ENCODE data around the gene CNGA1. TPM values are rescaled to one million over a fixed set of nuclear protein-coding genes. Genes with fewer than 3 reads are reported as not detected.

CNGA1 gene
- total and polyA plus RNA-seq, 4 donors: 3.9 to 41.3 (median 17.1) TPM

DNA sequence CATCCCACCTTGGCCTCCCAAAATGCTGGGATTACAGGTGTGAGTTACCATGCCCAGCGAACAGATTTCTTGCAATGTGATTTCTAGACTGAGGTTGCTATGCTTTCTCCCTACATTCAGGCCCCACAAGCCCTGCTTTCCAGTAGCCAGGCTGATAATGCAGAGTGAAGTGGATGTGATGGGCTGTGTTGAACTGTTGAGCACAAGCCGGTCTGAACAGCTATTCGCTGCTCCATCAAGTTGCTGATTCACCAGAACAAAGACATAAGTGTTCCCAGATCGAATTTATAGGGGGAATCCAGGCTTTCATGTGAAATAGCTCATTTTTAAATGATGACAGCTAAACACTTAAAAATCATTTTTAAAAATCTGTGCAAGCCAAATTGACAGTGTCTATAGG, 8.0 kb upstream of the CNGA1 start:
- peaks cover 0 to 3% (median 0%) of the 10 kb centered on the region in 4 donors for H3K4me1 ChIP-seq (ENCODE audit: control insufficient read depth in 4 of 4, insufficient read depth in 4 of 4, low read length in 3 of 4)
- H3K36me3 ChIP-seq (ENCODE audit: control insufficient read depth in 4 of 4, insufficient read depth in 3 of 4, low read depth in 1 of 4, low read length in 3 of 4): peaks cover 0 to 18% (median 9%) of the 10 kb centered on the region in 4 donors
- TF ChIP-seq GABPA (IDR thresholded peaks at IDR 0.05 in 1 of 2, conservative IDR thresholded peaks at IDR 0.05 in 1 of 2) (no peak), HNF4A (conservative IDR thresholded peaks at IDR 0.05) (no peak), EGR1 (IDR thresholded peaks at IDR 0.05; ENCODE audit: low read depth in 2 of 2) (no peak), JUND (IDR thresholded peaks at IDR 0.05) (no peak), RAD21 (IDR thresholded peaks at IDR 0.05) (no peak), NR2F2 (IDR thresholded peaks at IDR 0.05) (no peak), HNF4G (IDR thresholded peaks at IDR 0.05) (no peak), FOXA2 (IDR thresholded peaks at IDR 0.05) (no peak), FOXA1 (IDR thresholded peaks at IDR 0.05) (no peak), CTCF (IDR thresholded peaks at IDR 0.05; ENCODE audit: low read depth, low read length, missing input control) (no peak), TAF1 (conservative IDR thresholded peaks at IDR 0.05) (no peak), ZBTB33 (IDR thresholded peaks at IDR 0.05) (no peak), SP1 (IDR thresholded peaks at IDR 0.05) (no peak), REST (IDR thresholded peaks at IDR 0.05) (no peak), YY1 (IDR thresholded peaks at IDR 0.05) (no peak)
- TF ChIP-seq, protein P1, sequence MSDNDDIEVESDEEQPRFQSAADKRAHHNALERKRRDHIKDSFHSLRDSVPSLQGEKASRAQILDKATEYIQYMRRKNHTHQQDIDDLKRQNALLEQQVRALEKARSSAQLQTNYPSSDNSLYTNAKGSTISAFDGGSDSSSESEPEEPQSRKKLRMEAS (IDR thresholded peaks at IDR 0.05): no peak
- no peak overlapping the region for H3K9ac ChIP-seq (ENCODE audit: low read depth in 1 of 2, low read length in 2 of 2)
- no peak overlapping the region for H3K27ac ChIP-seq (ENCODE audit: low read depth in 1 of 2, low read length in 2 of 2)
- DNase-seq (ENCODE audit: low spot score): no peak
- WGBS: 91% methylated on average over 4 of the region's 4 CpGs
- no peaks in the 10 kb centered on the region for H3K9me3 ChIP-seq (ENCODE audit: control insufficient read depth in 4 of 4, low read length in 3 of 4)
- H3K4me3 ChIP-seq (ENCODE audit: low read depth in 1 of 3, low read length in 3 of 3): no peak overlapping the region
- H3K27me3 ChIP-seq (ENCODE audit: control insufficient read depth in 4 of 4, insufficient read depth in 4 of 4, low read length in 3 of 4): no peaks in the 10 kb centered on the region

DNA sequence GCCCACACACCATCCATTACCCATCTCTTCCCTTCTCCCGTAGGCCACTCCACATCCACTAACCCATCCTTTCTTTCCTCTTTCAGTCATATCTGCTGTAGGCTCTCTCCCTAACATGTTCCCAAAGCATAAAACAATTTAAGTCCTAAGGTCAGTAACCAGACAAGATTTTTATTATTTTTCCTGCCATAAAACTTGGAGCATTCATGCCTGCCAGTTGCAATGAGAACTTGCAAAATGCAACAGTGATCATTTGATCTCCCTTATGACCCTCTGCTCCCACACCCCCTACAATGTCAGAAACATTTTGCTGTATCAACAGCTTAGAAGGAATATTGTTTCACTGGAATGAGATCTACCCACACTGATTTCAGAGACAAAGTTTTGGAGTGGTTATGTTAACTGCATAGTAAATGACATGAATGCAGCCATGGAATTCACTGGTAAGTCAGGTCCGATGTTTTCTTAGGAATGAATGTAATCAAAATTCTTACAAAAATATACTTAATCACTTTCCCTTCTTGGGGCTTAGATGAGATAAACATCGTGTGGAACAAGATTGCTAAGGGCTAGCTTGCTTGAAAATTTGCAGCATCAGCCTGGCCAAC, 5.8 kb upstream of the CNGA1 start:
- DNase-seq (ENCODE audit: low spot score): no peak
- H3K9ac ChIP-seq (ENCODE audit: low read depth in 1 of 2, low read length in 2 of 2): no peak overlapping the region
- no peak overlapping the region for H3K27ac ChIP-seq (ENCODE audit: low read depth in 1 of 2, low read length in 2 of 2)
- H3K9me3 ChIP-seq (ENCODE audit: control insufficient read depth in 4 of 4, low read length in 3 of 4): no peaks in the 10 kb centered on the region
- H3K27me3 ChIP-seq (ENCODE audit: control insufficient read depth in 4 of 4, insufficient read depth in 4 of 4, low read length in 3 of 4): no peaks in the 10 kb centered on the region
- TF ChIP-seq, protein P2, sequence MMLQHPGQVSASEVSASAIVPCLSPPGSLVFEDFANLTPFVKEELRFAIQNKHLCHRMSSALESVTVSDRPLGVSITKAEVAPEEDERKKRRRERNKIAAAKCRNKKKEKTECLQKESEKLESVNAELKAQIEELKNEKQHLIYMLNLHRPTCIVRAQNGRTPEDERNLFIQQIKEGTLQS (IDR thresholded peaks at IDR 0.05): no peak
- no peak for TF ChIP-seq SP1 (IDR thresholded peaks at IDR 0.05)
- no peak for TF ChIP-seq RAD21 (IDR thresholded peaks at IDR 0.05)
- TF ChIP-seq HNF4G (IDR thresholded peaks at IDR 0.05): no peak
- TF ChIP-seq JUND (IDR thresholded peaks at IDR 0.05): no peak
- 75% methylated on average over 3 of the region's 3 CpGs for WGBS
- peaks cover 0 to 13% (median 6%) of the 10 kb centered on the region in 4 donors for H3K36me3 ChIP-seq (ENCODE audit: control insufficient read depth in 4 of 4, insufficient read depth in 3 of 4, low read depth in 1 of 4, low read length in 3 of 4)
- peaks cover 0 to 10% (median 7%) of the 10 kb centered on the region in 4 donors for H3K4me1 ChIP-seq (ENCODE audit: control insufficient read depth in 4 of 4, insufficient read depth in 4 of 4, low read length in 3 of 4)
- no peak overlapping the region for H3K4me3 ChIP-seq (ENCODE audit: low read depth in 1 of 3, low read length in 3 of 3)

Measured in liver (tissue), 9 donors.